ENCODE results near the gene CELSR1.

Gene CELSR1

DNA sequence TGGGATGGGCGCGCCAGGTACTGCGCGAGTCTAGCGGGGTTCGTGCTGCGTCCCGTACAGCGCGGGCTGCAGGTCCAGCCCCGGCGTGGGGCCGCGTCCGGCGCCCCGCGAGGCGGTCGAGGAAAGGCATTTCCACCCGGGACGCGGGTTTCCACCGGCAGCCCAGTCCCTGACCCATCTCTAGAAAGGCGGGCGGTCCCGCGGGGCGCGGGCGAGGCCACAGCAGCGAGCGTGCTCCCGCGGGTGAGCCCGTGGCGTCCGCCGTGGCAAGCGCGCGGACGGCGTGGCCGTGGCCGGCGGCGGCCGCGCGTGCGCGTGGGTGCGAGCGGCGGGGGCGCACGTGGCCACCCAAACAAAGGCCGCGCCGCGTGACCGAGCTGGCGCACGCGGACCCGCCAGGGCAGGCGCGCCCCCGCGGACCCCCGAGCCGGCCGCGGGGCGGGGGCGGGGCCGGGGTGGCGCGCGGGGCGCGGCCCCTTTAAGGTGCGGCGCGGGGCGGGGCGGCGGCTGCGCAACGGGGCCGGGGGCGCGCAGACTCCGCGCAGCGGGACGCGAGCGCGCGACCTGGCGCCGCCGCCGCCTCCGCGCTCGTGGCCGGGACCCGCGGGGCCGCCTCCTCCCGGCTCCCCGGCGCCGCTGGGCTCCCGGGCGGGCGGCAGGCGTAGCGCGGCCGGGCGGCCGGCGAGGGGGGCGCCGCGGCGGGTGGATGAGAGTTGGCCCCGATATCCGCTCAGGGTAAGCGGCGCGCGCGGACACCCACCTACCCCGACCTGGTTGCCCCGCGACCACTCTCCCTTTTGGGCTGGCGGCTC is 39.3 kb upstream of the CELSR1 start:
- DNase-seq (ENCODE audit: low read depth, low spot score) = no peak

DNA sequence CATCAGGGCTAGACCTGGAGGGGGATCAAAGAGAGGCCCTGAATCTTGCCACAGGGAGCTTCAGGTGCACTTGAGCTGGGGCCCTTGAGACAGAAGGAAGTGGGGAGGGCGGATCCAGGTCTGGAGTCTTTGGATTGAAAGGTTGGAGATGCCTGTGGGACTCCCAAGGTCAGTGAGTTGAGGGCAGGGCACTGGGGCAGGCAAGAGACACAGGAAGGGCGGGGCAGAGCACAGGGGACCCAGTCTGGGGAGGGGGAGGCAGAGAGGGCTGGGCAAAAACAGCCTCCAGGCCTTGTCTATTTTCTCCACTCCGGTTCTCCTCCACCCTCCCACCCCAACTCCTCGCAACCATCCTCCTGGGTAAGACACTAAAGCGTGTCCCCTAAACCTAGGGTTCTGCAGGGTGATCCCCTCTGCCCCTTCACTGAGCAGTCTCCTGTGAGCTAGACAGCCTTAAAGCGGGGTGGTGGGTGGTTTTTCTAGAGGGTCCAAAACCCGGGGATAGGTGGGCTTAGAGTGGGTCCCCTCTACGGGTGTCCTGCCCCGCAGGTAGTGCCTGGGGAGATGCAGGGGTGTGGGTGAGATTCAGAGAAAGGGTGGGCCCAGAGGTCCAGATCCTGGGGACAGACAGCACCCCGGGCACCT is 38.6 kb upstream of the CELSR1 start:
- no peak for DNase-seq (ENCODE audit: low read depth, low spot score)

DNA sequence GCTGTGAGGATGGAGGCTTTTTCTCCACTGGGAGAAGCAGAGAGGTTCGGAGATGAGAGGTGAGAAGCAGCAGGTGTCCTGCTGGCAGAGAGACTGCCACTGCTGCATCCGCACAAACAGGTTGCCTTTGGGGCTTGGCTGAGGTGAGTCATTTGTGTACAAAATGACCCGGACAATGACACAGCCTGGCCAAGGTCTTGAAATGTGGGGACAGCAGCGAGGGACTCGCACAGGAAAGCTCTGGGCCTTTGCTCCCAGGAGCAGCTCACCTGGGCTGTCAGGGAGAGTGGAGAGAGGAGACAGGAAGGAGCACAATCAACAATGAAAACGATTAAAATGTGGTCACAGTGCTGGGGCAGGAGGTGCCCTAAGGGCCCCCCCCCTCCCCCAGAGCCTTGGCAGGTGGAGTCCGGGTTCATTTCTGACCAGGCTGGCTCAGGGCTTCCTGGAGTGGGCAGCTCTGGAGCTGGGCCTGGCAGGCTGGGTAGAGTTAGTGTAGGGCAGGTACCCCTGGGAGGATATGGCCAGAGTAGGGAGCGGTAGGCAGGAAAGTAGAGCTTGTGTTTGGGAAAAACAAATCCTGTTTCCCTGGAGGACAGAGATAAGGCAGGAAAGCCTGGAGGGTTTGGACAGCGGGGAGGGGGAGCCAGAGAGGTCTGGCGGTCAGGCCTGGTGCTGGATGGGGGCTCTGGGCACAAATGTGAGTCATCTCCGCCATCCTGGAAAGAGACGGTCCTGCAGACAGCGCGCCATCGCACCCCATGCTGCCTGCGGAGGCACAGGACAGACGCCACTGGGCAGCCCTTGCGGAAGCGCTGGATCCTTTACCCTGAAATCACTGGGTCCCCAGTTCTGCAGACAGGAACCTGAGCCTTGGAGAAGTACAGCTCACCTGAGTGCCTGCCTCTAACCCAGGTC is 37.8 kb upstream of the CELSR1 start:
- no peak for DNase-seq (ENCODE audit: low read depth, low spot score)

DNA sequence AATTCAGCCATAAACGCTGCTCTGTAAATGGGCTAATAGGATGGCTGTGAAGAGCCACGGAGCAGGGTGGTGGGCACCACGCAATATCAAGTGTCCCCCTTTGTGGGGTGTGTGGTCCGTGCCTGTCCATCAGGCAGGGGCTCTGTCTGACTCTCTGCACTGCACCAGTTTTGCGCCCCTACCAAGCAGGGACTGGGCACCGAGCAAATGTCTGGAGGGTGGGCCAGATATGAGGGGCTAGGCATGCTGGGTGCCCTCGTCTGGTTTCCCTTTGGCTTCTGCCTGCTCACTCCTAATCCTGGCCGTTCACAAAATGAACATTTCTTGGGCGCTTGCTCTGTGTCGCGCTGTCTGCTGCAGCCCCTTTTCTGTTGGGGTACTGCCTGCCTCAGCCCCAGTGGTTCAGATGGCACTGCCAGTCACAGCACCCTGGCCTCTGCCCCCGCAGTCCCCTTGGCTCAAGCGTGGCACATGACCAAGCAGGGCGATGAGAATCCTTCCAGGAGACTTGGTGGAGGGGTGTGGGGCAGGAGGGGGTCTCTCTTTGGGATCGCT is 37.1 kb upstream of the CELSR1 start:
- no peak for DNase-seq (ENCODE audit: low read depth, low spot score)

DNA sequence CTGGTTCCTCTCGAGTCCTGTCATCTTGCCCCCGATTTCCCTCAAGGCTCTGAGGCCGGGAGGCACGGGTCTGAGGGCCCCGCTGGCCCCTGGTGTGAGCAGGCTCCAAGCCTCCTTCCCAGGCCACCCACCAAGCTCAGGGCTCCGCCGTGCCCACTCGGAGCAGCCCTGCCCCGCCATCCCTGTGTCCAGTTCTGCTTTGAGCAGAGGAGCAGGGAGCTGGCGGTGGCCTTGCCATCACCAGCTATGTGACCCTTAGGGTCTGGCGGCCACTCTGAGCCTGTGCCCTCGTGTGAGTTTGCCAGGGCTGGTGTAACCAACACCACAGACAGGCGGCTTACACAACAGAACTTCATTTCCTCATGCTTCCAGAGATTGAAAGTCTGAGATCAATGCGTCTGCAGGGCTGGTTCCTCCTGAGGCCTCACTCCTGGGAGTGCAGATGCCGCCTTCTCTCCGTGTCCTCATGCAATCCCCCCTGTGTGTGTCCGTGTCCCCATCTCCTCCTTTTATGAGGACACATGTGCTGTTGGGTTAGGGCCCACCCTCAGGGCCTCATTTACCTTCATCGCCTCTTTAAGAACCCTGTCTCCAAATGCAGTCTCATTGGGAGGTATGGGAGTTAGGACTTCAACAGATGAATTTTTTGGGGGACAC is 36.5 kb upstream of the CELSR1 start:
- DNase-seq (ENCODE audit: low read depth, low spot score) = no peak

DNA sequence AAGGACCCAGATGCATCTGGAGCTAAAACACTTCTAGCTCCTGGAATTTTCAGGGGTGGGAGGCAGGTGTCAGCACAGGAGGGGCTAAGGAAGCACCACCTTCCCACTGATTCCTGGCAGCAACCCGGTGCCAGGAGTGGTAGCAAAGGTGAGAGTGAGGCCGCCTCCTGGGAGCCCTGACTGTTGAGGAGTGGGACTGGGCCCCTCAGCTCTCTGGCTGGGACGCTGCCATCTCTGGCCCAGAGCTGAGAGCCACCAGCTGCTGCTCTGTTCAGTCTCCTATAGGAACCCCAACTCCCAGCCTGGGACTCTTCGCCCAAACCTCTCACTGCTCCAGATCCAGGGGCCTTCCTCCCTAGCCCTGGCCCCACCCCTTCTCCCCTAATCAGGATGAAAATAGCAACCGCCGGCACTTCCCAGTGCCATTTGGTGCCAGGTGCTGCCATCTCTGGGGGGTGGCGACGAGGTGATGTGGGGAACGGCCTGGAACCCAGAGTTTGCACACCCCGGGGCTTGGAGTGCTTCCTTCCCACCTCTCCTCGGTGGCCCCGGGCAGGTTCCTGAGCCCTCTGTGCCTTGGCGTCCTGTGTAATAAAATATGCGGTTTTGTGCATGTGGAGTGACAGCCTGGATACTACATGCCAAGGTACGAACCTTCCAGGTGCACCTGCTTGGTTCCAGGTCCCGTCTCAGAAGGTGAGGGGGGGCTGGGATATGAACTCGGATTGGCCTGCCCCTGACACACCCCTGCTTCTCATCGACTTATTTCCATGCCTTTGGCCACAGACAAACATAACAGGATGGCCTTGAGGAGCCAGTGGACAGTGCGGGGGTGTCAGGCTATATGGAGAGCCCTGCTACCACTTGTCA is 35.7 kb upstream of the CELSR1 start:
- DNase-seq (ENCODE audit: low read depth, low spot score) = no peak

DNA sequence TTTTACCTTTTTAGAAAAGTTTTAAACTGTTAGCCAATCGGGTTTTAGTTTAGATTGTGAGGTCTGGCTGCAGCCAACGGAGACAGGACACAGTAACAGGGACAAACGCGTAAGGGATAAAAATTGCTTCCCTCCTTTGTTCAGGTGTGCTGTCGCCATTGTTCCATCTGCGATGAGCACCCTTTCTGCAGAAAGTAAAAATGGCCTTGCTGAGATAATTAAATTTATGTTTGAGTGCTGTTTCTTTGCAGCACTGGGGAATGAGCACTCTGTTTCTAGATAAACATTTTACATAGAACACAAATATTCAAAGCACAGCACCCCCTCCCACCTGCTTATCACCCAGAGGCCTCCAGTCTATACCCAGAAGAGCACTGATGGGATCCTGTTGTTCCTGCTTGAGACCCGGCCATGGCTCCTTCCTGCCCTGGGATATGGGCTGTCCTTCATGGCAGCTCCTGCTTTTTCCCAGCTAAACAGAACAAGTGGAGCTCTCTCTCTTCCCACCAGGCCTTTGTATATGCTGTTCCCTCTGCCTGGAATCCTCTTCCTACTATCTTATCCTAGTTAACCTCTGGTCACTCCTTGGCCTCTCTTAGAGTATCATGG is 34.3 kb upstream of the CELSR1 start:
- no peak for DNase-seq (ENCODE audit: low read depth, low spot score)

DNA sequence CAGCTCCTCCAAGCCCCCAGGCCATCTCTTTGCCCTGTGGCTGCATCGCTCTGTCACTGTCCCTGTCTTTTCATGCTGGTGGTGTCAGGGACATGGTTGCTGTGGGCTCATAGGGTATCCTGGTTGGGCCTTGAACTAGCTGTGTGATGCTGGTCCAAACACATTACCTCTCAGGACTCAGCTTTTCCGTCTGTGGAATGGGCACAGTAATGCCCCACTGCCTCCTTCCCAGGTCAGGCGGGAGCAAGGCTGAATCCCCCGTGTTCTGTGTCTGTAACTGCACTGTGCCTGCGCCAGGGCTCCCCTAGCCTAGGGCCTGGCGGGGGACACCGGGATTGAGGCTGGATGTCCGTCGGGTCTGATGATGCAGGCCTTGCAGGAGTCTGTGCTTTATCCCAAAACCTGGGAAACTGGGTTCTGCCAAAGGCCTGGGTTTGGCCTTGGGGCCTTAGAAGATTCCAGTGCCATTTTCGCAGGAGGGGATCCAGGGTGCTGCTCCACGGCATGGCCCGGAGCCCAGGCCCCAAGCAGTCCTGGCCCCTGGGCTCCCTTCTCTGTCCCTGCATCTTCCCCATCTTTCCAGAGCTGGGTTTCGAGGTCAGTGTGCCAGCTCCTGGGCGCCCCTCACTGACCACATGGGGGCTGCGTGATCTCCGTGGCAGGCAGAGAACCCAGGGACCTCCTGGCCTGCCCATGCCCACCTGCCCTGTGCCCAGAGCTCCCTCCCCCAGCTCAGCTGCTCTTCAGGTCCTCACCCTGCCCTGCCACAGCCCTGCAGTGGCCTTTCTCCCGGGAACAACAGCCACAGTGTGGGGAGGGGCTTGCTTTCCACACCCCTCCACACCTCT is 32.7 kb upstream of the CELSR1 start:
- DNase-seq (ENCODE audit: low read depth, low spot score) = no peak

DNA sequence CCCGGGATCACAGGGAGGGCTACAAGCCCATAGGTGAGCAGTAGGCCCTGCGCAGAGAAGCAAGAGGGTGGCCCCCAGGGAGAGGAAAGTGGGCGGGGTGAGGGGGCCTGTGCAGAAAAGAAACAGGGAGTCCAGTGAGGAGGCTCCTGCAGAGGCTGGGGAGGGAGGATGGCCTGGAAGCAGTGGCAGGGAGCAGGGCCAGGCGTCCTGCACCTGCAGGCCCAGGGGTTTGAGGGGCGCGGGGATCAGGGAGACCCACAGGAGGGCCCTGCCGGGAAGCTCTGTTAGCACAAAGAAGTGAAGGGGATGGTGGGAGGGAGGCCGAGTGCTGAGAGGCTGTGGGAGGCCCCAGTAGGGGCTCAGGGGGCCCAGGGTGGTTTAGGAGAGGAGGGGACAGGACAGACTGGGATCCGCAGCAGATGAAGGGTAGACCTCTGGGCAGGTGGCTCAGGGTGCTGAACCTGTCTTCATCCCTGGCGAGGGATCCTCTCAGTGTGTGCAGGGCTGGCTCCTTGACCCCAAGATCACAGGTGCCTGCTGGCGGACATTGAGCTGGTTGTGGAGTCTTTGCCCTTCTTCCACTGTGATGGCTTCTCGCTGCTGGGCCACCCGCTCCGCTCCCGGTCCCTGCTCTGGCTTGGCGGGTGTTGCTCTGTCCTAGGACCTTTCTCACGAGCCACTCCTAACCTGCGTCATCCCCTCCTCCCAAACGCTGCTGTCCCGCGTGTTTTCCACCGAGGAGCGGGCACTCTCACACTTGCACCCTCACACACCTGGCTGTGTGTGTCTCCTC is 31.8 kb upstream of the CELSR1 start:
- no peak for DNase-seq (ENCODE audit: low read depth, low spot score)

DNA sequence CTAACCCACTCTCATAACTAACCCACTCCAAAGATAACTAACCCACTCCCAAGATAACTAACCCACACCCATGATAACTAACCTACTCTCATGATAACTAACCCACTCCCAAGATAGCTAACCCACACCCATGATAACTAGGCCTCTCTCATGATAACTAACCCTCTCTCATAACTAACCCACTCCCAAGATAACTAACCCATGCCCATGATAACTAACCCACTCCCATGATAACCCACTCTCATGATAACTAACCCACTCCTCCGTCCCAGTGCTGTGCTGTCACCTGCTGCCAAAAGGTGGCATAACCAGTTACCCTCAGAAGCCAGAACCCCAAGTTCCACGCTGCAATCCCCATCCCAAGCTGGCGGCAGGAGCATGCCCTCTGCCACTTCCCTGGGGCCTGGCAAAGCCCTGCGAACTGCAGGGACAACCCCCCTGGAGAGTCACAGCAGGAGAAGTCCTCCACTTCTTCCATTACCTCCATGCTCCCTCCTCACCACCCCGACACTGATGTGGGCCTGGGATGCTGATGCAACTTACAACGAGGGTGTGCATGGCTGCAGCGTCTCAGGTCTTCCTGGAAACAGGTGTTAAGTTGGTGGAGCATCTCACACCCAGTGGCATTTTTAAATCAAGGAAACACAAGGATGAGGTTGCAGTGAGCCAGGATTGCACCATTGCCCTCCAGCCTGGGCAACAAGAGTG is 30.8 kb upstream of the CELSR1 start:
- DNase-seq (ENCODE audit: low read depth, low spot score) = no peak

DNA sequence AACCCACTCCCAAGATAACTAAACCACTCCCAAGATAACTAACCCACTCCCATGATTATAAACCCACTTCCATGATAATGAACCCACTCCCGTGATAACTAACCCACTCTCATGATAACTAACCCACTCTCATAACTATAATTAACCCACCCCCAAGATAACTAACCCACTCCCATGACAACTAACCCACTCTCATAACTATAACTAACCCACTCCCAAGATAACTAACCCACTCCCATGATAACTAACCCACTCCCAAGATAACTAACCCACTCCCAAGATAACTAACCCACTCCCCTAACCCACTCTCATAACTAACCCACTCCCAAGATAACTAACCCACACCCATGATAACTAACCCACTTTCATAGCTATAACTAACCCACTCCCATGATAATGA is 30.1 kb upstream of the CELSR1 start:
- DNase-seq (ENCODE audit: low read depth, low spot score) = no peak

DNA sequence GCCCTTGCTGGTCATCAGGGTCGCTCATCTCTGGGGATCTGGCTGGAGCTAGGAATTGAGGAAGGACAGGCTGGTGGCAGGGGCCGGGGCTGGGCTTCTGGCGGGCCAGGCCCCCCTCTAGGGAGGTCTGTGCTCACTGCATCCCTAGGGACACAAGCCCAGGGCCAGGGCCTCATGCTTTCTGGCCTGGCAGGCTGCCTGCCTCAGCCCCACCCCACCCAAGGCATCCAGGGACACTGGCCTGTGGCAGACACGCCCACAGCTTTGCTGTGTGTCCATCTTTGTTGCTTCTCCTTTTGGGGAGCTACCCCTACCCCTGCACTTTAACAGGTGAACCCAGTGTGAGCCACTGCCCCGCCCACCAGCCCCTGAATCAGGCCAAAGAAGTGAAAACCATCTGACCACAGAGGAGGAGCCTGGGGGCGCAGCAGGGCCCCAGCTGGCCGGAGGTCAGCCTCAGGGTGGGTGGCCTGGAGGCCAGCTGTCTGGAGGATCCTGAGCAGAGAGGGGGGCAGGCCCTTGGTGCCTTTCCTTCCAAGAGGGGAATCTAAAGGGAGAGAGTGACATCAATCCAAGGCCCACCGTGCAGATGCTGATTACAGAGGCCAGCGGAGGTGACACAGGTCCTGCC is 26.8 kb upstream of the CELSR1 start:
- DNase-seq (ENCODE audit: low read depth, low spot score) = no peak

DNA sequence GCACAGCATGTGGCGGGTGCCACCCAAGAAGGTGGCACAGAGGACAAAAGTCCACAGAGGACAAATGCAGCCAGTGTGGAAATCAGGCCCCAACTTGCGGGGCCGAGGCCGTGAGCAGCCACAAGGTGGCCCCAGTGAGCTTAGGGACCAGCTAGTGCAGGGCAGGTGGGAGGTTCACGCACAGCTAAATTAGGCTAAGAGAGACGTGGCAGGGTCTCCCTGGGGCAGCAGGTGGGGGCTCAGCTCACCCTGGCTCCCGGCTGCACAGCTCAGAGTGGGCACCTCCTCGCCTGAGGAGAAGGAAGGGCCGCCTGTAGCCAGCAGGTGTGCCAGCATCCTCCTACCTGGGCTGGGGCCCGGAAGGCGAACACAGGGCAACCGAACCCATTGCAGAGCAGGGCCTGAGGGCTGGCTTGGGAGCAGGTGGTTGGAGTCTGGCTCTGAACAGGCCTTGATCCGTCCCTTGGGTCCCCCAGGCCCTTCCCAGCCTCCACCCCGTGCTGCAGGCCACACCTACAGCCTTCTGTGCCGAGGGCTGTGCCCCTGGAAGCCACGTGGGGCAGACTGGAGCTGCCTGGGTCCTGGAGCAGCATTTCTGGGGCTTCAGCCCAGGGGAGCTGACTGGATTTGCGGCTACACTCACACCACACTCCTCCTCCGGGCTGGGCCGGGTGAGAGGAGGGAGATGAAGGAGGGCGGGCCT is 26.1 kb upstream of the CELSR1 start:
- no peak for DNase-seq (ENCODE audit: low read depth, low spot score)

DNA sequence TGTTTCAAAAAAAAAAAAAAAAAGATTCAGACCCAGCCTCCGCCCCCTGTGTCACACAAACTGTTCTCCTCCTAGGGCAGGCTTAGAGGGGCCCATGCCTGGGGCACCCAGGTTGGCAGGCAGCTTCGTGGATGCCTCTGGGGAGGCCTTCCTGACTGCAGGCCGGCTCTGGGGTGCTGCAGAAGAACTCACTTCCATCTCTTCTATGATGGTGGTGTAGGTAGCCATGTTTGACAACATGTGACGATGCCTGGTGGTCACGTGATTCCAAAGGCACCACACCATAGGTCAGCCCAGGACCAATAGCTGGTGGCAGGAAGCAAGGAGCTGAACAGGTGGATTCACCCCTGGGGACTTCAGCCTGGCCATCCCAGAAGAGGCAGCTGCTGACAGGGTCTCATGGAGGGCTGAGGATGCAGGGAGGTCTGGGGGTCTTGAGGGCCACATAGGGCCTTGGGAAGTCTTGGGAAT is 24.1 kb upstream of the CELSR1 start:
- DNase-seq (ENCODE audit: low read depth, low spot score) = no peak

DNA sequence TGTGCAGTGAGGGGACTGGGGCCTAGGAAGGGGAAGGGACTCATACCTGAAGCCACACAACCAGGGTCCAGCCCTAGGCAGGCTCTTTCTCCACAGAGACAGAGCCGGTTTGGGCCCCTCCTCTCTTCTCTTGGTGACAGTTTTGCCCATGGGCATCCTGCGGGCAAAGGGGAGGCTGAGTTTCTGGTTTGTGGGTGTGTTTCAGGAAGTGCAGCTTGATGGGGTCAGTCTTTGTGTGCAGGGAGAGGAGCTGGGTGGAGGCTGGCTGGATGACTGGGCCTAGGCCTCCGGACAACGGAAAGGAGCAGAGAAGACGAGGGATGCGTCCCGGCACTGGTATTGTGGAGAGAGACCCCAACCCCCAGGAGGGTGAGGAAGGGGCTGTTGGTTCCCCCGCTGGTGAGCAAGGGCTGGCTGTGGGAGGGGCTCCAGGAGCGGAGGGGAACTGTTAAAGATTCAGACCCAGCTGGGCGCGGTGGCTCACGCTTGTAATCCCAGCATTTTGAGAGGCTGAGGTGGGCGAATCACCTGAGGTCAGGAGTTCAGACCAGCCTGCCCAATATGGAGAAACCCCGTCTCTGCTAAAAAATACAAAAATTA is 23.4 kb upstream of the CELSR1 start:
- no peak for DNase-seq (ENCODE audit: low read depth, low spot score)
